Ammon's horn (tissue), 1 donor: ENCODE data around the gene CCL18.
"Not testable (repeated sequence)": the region's sequence is repeated elsewhere in the genome, so short reads cannot be mapped to it uniquely, and the experiment has no call there.

Source experiments
- DNase-seq: peaks from one replicate; pipeline ENCODE4 v3.0.0-alpha.2; 2016; ENCODE audit warnings: low spot score

Gene CCL18

GRCh38 chr17:36063786-36064541, at the start of gene CCL18:
CCL18 (plus strand) TSS chr17:36064272; CDS start chr17:36064343, 71 bp downstream.
- DNase-seq = no peak

- DNase-seq = no peak
Measured at GRCh38 chr17:36014946-36015345, 49.1 kb upstream of the CCL18 start.

GRCh38 chr17:36015895-36016294, 48.2 kb upstream of the CCL18 start:
- not testable (repeated sequence) for DNase-seq

GRCh38 chr17:36016555-36016954, 47.5 kb upstream of the CCL18 start:
- DNase-seq = no peak

GRCh38 chr17:36017799-36018198, 46.3 kb upstream of the CCL18 start, which contains the start of gene CCL23:
CCL23 (minus strand) TSS chr17:36017972; CDS start chr17:36017897, 75 bp downstream.
- DNase-seq = no peak

GRCh38 chr17:36019423-36019822, 44.6 kb upstream of the CCL18 start:
- no peak for DNase-seq

- no peak for DNase-seq
Measured at GRCh38 chr17:36024106-36024869, 39.8 kb upstream of the CCL18 start.

GRCh38 chr17:36027761-36028160, 36.3 kb upstream of the CCL18 start:
- DNase-seq = no peak

GRCh38 chr17:36030956-36031355, 33.1 kb upstream of the CCL18 start:
- no peak for DNase-seq

- no peak for DNase-seq
Measured at GRCh38 chr17:36034127-36034526, 29.9 kb upstream of the CCL18 start.

- DNase-seq = no peak
Measured at GRCh38 chr17:36036235-36036634, 27.8 kb upstream of the CCL18 start.

- DNase-seq = no peak
Measured at GRCh38 chr17:36048066-36048465, 16.0 kb upstream of the CCL18 start.

- no peak for DNase-seq
Measured at GRCh38 chr17:36049643-36050042, 14.4 kb upstream of the CCL18 start.

GRCh38 chr17:36055171-36055570, 8.9 kb upstream of the CCL18 start:
- no peak for DNase-seq

GRCh38 chr17:36055921-36056520, 8.1 kb upstream of the CCL18 start:
- no peak for DNase-seq

GRCh38 chr17:36057911-36058310, 6.2 kb upstream of the CCL18 start:
- no peak for DNase-seq

GRCh38 chr17:36059406-36059805, 4.7 kb upstream of the CCL18 start:
- no peak for DNase-seq

- DNase-seq = no peak
Measured at GRCh38 chr17:36060816-36061215, 3.3 kb upstream of the CCL18 start.

- no peak for DNase-seq
Measured at GRCh38 chr17:36066365-36066985, 2.4 kb downstream of the CCL18 start.

- DNase-seq = no peak
Measured at GRCh38 chr17:36068524-36068923, 4.5 kb downstream of the CCL18 start.

- DNase-seq = no peak
Measured at GRCh38 chr17:36069136-36069535, 5.1 kb downstream of the CCL18 start.

- DNase-seq = no peak
Measured at GRCh38 chr17:36070427-36070826, 6.4 kb downstream of the CCL18 start.
